ENCODE data around the gene SLC25A3. TPM values are rescaled to one million over a fixed set of nuclear protein-coding genes. Genes with fewer than 3 reads are reported as not detected.

The SLC25A3 gene
- polyA plus RNA-seq, 3 donors = 325 to 453 (median 342) TPM

- H3K27me3 ChIP-seq (ENCODE audit: control insufficient read depth in 2 of 2, insufficient read depth in 2 of 2, low read length in 2 of 2) = no peaks in the 10 kb centered on the region
- no peak for TF ChIP-seq CTCF (IDR thresholded peaks at IDR 0.05)
- H3K79me2 ChIP-seq (ENCODE audit: insufficient read depth, low read length) = peaks cover 40% of the 10 kb centered on the region
- no peak for DNase-seq
- peaks cover 66 to 73% of the 10 kb centered on the region in 2 donors for H3K36me3 ChIP-seq (replicated peaks in 1 of 2; ENCODE audit: control insufficient read depth in 1 of 2, insufficient read depth in 2 of 2, low read length in 2 of 2)
- no peak overlapping the region for H2AFZ ChIP-seq (ENCODE audit: insufficient read depth, low read depth, low read length, poor library complexity, severe bottlenecking)
- Mint-ChIP-seq H3K4me1 (peaks cover 7% of the 10 kb centered on the region), H3K9me3 (no peaks in the 10 kb centered on the region), H3K27me3 (ENCODE audit: low read depth in 3 of 3) (no peaks in the 10 kb centered on the region), H3K4me3 (no peak overlapping the region), H3K36me3 (peaks cover 59 to 70% of the 10 kb centered on the region in 2 donors), H3K27ac (no peak overlapping the region)
- no peaks in the 10 kb centered on the region for H3K9me3 ChIP-seq (replicated peaks in 1 of 2; ENCODE audit: control insufficient read depth in 1 of 2, insufficient read depth in 1 of 2, low read length in 2 of 2)
- peaks cover under 1 to 11% of the 10 kb centered on the region in 2 donors for H3K4me1 ChIP-seq (ENCODE audit: control insufficient read depth in 1 of 2, insufficient read depth in 2 of 2, low read length in 2 of 2)
- WGBS (ENCODE audit: insufficient coverage) = 93% methylated on average over 7 of the region's 8 CpGs
- intact Hi-C loops (cut with micrococcal nuclease) = no loop called here
- peak overlapping the region in 1 of 2 donors; percentile 23 for H3K27ac ChIP-seq (ENCODE audit: low read depth in 1 of 2, low read length in 2 of 2)
- H4K20me1 ChIP-seq (ENCODE audit: insufficient read depth, low read length) = peaks cover 48% of the 10 kb centered on the region
- H3K9ac ChIP-seq (ENCODE audit: insufficient read depth, low read length, poor library complexity, severe bottlenecking) = no peak overlapping the region
- no peak overlapping the region for H3K4me2 ChIP-seq (replicated peaks; ENCODE audit: extremely low read depth, low read length, poor library complexity, severe bottlenecking)
- H3K4me3 ChIP-seq (replicated peaks in 1 of 3; ENCODE audit: low read depth in 2 of 3, low read length in 3 of 3) = no peak overlapping the region
Measured at GRCh38 chr12:98601924-98602323, 8.4 kb downstream of the SLC25A3 start.

- Mint-ChIP-seq H3K4me3 (peak overlapping the region; percentile 82 to 95), H3K9me3 (no peaks in the 10 kb centered on the region), H3K27ac (peak overlapping the region in 6 of 7 donors; percentile 95 to 98 (median 96)), H3K27me3 (ENCODE audit: low read depth in 3 of 3) (no peaks in the 10 kb centered on the region), H3K4me1 (peaks cover 28% of the 10 kb centered on the region), H3K36me3 (peaks cover 23 to 26% of the 10 kb centered on the region in 2 donors)
- H3K27me3 ChIP-seq (ENCODE audit: control insufficient read depth in 2 of 2, insufficient read depth in 2 of 2, low read length in 2 of 2) = no peaks in the 10 kb centered on the region
- H3K4me3 ChIP-seq (replicated peaks in 1 of 3; ENCODE audit: low read depth in 2 of 3, low read length in 3 of 3) = peak overlapping the region in 2 of 3 experiments; percentile 42 to 77
- no peaks in the 10 kb centered on the region for H3K9me3 ChIP-seq (replicated peaks in 1 of 2; ENCODE audit: control insufficient read depth in 1 of 2, insufficient read depth in 1 of 2, low read length in 2 of 2)
- H4K20me1 ChIP-seq (ENCODE audit: insufficient read depth, low read length) = peaks cover 7% of the 10 kb centered on the region
- peaks cover 21 to 28% of the 10 kb centered on the region in 2 donors for H3K36me3 ChIP-seq (replicated peaks in 1 of 2; ENCODE audit: control insufficient read depth in 1 of 2, insufficient read depth in 2 of 2, low read length in 2 of 2)
- H3K27ac ChIP-seq (ENCODE audit: low read depth in 1 of 2, low read length in 2 of 2) = peak overlapping the region; percentile 86 to 91
- peaks cover 14% of the 10 kb centered on the region for H3K79me2 ChIP-seq (ENCODE audit: insufficient read depth, low read length)
- peak; percentile 27 for TF ChIP-seq CTCF (IDR thresholded peaks at IDR 0.05)
- H2AFZ ChIP-seq (ENCODE audit: insufficient read depth, low read depth, low read length, poor library complexity, severe bottlenecking) = peak overlapping the region; percentile 78
- peak in 1 of 3 donors; percentile 32 for DNase-seq
- intact Hi-C loops (cut with micrococcal nuclease) = loop anchor here (5.0 kb wide), 2 partner anchors 36 to 41 kb away; partner anchors contain the start of genes APAF1 (in 1 of the 2) and IKBIP (in 1 of the 2)
- peaks cover 11 to 31% of the 10 kb centered on the region in 2 donors for H3K4me1 ChIP-seq (ENCODE audit: control insufficient read depth in 1 of 2, insufficient read depth in 2 of 2, low read length in 2 of 2)
- no peak overlapping the region for H3K9ac ChIP-seq (ENCODE audit: insufficient read depth, low read length, poor library complexity, severe bottlenecking)
- H3K4me2 ChIP-seq (replicated peaks; ENCODE audit: extremely low read depth, low read length, poor library complexity, severe bottlenecking) = peak overlapping the region; percentile 73
- WGBS (ENCODE audit: insufficient coverage) = no CpG with 5 or more reads among the region's 2 CpGs
Measured at GRCh38 chr12:98606359-98606988, 13.0 kb downstream of the SLC25A3 start.

Measured in CD14-positive monocyte (primary cell).